Activated CD8-positive, alpha-beta memory T cell treated with anti-CD3 and anti-CD28 coated beads, Interleukin-2, amount 50 U/mL, for 1 hour (primary cell): ENCODE measurements around the gene NCAM1.
"Not testable (repeated sequence)": the region's sequence is repeated elsewhere in the genome, so short reads cannot be mapped to it uniquely, and the experiment has no call there.

Source experiments
- DNase-seq: peaks from one replicate; pipeline ENCODE4 v3.0.0-alpha.2; 2020; ENCODE audit errors: extremely low read depth

NCAM1 gene

GRCh38 chr11:113021111-113021510 lies 59.9 kb downstream of the NCAM1 start:
- no peak for DNase-seq

GRCh38 chr11:113022262-113022661 lies 61.0 kb downstream of the NCAM1 start:
- no peak for DNase-seq

GRCh38 chr11:113023228-113023627 lies 62.0 kb downstream of the NCAM1 start:
- no peak for DNase-seq

- no peak for DNase-seq
These were observed 62.8 kb downstream of the NCAM1 start for GRCh38 chr11:113023986-113024385.

- no peak for DNase-seq
These were observed 65.6 kb downstream of the NCAM1 start for GRCh38 chr11:113026778-113027177.

GRCh38 chr11:113034576-113034975 lies 73.4 kb downstream of the NCAM1 start:
- DNase-seq = no peak

GRCh38 chr11:113035708-113036107 lies 74.5 kb downstream of the NCAM1 start:
- no peak for DNase-seq

- no peak for DNase-seq
These were observed 82.5 kb downstream of the NCAM1 start for GRCh38 chr11:113043698-113044097.

- no peak for DNase-seq
These were observed 83.9 kb downstream of the NCAM1 start for GRCh38 chr11:113045146-113045545.

- no peak for DNase-seq
These were observed 85.6 kb downstream of the NCAM1 start for GRCh38 chr11:113046866-113047265.

GRCh38 chr11:113048820-113049768 lies 87.9 kb downstream of the NCAM1 start:
- no peak for DNase-seq

- not testable (repeated sequence) for DNase-seq
These were observed 91.8 kb downstream of the NCAM1 start for GRCh38 chr11:113053042-113053441.

- DNase-seq = no peak
These were observed 95.8 kb downstream of the NCAM1 start for GRCh38 chr11:113057038-113057437.

- no peak for DNase-seq
These were observed 98.3 kb downstream of the NCAM1 start for GRCh38 chr11:113059548-113059947.

GRCh38 chr11:113065330-113065729 lies 104.1 kb downstream of the NCAM1 start:
- no peak for DNase-seq

- DNase-seq = no peak
These were observed 111.1 kb downstream of the NCAM1 start for GRCh38 chr11:113072237-113072858.

GRCh38 chr11:113073290-113073953 lies 112.2 kb downstream of the NCAM1 start:
- no peak for DNase-seq

GRCh38 chr11:113075586-113076095 lies 114.4 kb downstream of the NCAM1 start:
- no peak for DNase-seq

- DNase-seq = no peak
These were observed 116.2 kb downstream of the NCAM1 start for GRCh38 chr11:113077379-113077778.

GRCh38 chr11:113082341-113082955 lies 121.2 kb downstream of the NCAM1 start:
- DNase-seq = no peak

GRCh38 chr11:113083571-113083970 lies 122.4 kb downstream of the NCAM1 start:
- no peak for DNase-seq

- DNase-seq = no peak
These were observed 123.1 kb downstream of the NCAM1 start for GRCh38 chr11:113084297-113084696.
